Activated T-cell treated with anti-CD3 and anti-CD28 coated beads, Interleukin-2, amount 50 U/mL, for 48 hours (primary cell): ENCODE results near the gene ARHGAP44.
"Not testable (repeated sequence)": the region's sequence is repeated elsewhere in the genome, so short reads cannot be mapped to it uniquely, and the experiment has no call there.

ENCODE experiments used
- DNase-seq, 2 experiments: peaks; one replicate each; pipeline ENCODE4 v3.0.0-alpha.2; 2020

The ARHGAP44 gene

DNA sequence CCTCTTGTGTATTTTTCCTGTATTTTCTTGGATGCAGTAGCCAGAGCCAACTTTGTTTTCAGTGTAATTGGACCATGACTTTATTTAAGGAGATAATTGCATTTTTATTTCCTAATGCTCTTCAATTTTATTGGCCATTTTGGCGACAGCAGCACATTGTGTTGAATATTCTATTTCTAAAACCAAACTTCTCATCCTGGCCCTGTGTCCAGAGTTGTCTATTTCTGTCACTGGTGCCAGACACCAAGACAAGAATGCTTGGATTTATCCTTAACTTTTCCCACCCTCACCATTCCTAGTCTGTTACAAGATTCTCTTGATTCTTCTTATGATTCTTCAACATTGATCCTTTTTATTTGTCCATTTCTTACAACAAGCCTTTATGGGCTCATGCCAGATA, 37.1 kb downstream of the ARHGAP44 start:
- DNase-seq = no peak

DNA sequence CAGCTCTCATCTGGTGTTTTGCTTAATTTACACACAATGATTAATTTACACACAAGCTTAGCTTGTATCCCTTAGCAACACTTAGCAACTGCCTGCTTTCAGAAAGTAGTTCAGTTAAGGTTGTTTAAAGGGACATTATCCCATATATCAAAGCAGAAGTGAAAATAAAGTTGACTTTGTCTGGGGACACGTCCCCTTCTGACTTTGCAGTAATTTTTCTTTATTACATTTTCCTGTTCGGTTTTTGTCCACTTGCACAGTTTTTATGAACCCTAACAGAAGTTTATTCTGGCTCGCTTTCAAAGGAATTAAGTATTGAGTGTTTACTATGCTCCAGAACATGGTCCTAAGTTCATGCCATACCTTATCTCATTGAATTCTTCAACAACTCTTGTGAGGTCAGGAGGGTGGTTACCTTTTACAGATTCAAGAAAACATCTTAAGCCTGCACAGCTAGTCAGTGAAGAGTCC, 41.5 kb downstream of the ARHGAP44 start:
- DNase-seq = no peak

DNA sequence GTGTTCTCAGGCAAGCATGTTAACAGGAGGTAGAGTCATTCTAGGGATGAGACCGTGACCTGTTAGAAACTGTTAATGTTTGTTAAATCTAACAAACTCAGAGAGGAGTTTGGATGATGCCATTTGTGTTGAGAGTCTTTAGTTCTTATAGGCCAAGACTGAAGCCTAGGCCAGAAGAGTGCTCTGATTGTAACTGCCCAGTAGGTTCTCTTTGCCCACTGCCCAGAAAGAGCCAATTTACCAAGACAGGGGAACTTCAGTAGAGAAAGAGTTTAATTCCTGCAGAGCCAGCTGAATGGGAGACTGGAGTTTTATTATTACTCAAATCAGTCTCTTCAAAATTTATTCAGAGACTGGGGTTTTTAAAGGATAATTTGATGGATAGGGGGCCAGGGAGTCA, 42.5 kb downstream of the ARHGAP44 start:
- DNase-seq = no peak

DNA sequence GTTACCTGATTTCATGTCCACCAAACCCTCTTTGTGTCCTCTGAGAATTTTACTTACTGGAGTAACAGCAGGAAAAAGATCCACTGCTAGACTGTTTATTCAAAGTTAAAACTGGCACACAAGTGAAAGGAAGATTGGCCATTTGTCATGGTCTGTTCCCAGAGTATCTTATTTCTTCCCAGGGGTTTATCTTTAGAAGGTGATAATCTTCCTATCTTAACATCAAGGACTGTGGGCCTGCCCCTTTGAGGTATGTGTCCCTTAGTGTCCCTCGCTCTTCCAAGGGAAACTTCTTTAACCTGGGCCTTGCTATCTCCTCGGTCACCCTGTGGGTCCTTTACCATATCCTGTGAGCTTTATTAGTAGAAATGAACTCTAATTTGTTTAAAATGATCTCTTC, 49.7 kb downstream of the ARHGAP44 start:
- no peak for DNase-seq

DNA sequence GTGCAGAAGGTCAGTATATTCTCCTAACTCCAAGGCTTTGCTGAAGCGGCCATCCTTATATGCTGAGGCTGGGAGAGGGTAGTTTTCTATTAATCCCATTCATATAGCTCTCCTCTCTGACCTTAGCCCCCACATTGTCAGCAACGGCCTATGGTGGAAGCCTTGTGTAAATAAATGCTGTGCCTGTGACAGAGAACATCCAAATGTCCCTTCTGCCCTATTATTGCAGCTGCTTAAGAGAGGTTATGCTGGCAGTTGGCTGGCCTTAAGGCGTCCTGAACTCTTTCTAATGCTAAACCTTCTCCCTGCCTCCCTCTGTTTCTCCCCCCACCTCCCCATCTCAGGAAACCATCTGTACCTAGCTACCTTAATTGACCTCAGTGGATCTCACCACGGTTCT, 53.6 kb downstream of the ARHGAP44 start:
- DNase-seq = no peak

DNA sequence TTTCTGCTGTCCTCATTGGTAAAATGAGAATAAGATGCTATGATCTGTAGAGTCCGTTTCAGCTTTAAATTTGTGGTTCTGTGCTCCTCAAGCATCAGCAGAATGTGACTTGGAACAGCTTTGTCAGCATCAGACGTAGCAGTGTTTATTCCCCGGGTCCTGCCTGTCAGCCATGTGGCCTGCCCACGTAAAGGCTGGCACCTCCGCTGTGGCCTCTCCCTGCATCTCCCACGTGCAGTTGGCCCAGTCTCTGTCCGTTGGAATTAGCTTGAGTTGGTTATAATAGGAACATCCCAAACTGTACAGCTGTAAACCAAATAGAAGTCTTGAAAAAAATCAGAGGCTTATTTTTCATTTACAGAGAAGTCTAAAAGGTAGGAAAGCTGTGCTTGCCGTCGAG, 61.7 kb downstream of the ARHGAP44 start:
- DNase-seq = no peak

DNA sequence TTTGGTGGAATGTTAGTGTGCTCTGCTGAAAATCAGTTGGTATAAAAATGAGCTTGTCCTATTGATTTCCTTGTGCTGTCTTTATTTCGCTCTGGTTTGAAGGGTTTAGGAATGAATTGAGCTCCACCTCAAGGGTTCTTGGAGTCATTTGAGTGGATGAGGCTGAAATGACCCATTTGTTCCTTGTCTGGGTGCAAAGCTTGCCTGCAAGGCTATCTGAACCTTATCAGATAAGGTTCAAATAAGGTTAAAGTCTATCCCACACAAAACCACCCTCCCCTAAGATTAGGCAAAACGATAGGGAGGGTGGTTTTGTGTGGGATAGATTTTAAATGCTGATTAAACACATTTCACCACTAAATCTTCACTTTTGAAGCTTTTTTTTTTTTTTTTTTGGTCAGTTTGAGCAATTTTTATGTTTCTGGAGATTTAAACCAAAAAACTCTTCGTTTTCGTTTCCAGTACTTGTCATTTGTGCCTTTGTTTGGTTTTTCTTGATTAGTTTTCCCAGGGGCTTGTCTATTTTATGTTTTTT, 62.7 kb downstream of the ARHGAP44 start:
- no peak for DNase-seq

DNA sequence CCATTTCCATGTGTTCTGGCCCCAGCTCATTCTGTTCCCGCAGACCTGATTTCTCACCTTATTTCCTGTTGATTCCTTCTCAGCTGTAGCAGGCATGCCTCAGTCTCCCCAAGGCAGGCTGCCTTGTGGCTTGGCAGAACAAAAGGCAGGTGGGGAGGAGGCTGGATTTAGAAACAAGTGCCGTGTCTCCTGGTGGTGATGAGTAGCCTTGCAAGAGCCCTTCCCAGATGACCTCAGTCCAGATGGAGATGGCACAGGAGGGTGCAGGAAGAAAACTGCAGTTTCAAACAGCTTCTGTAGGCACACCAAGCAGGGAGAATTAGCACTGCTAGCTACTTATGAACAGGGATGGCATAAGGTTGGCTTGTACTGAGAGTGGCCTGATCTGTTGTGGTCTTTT, 64.6 kb downstream of the ARHGAP44 start:
- no peak for DNase-seq

DNA sequence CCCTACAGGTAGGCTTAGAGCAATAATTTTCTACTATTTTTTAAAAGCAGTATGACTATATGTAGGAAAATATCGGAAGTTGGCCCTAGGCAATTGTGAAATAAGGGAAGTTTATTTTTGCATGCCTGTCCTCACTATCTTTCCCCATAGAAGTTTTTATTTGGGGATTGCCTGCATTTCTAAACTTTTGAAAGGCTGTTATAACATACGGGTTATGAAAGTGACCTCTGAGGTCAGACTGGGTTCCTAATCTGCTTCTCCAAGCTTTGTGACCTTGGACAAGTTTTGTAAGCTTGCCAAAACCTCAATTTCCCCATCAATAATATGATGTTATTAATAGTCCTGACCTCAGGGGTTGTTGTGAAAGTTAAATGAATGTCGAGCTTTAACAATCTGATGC, 67.1 kb downstream of the ARHGAP44 start:
- no peak for DNase-seq

DNA sequence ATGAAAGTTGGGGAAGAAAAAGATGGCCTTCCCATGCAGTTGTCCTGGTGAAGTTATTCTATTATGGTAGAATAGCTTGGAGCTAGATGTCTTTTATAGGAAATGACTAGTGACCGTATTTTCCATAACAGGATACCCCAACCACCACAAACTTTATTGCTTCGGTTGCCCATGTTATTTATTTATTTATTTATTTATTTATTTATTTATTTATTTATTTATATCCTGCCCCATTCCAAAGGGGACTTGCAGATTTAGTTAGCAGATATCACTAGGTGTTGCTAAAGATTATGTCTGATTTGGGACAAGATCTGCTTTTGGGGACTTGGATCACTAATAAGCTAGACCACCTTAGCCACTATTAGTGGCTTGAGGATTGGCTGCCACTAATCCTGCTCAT, 68.3 kb downstream of the ARHGAP44 start:
- DNase-seq = no peak

DNA sequence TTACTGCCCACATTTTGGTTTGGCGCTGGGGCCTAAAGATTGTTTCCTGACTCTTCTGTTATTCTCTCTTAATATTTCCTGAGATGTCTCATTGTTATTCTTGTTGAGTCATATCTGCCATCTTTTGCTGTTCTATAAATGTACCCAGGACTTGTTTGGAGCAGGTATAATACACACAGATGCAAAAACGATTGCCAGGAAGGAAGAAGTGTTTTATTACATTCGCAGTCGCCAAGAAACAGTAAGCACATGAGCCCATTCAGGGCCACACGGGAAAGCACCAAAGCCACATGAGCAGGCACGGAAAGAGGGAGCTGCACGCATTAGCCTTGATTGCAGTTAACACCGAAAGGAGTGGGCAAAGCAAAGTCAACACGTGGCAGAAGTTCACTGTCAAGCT, 70.2 kb downstream of the ARHGAP44 start:
- no peak for DNase-seq

DNA sequence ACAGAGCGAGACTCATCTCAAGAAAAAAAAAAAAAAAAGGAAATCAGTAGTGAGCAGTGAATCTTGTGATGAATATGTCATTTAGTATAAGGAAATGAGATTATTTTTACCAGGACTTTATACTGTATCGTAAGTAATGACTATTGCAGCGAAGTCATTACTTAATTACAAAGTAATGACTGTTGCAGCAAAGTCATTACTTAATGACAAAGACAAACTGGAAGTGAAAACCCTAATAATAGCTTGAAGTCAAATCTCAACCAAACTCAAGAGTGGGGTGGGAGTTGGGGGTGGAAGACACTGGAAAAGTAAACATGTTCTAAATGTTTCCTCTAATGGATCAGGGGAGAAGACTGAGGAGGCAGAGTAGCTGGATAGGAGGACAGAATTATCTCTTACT, 76.5 kb downstream of the ARHGAP44 start:
- no peak for DNase-seq

DNA sequence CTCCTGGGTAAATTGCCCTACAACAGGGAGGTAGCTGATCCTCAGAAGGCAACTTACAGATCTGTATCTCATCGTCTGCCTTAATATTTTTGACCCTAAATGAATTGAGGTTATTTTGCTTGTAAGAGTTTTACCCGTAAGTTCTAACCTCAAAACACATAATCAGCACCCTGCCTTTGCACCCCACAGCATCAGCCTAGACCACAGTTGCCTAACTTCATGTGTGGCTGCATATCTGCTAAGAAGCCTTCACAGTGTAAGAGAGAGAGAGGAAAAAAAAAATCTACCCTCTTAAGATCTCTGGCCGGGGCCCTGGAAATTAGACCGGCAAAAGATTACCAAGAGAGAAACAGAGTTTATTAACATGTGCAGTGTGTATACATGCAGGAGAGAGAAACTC, 76.9 kb downstream of the ARHGAP44 start:
- DNase-seq = no peak

DNA sequence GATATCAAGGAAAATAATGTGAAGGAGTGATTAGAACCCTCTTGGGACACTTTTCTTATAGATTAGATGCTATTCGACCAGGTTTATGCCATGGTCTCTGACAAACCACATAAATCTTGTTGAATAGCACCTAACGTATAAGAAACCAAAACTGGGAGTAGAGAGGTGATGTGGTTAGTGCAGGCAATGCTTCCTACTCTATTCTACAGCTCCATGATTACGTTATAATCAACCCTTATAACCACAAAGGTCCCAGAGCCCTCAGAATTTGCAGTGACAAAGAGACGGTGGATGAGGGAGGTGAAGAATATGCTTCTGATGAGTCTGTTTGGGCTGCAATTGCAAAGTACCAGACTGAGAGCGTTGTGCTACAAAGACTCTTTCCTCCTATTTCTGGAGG, 78.4 kb downstream of the ARHGAP44 start:
- no peak for DNase-seq

DNA sequence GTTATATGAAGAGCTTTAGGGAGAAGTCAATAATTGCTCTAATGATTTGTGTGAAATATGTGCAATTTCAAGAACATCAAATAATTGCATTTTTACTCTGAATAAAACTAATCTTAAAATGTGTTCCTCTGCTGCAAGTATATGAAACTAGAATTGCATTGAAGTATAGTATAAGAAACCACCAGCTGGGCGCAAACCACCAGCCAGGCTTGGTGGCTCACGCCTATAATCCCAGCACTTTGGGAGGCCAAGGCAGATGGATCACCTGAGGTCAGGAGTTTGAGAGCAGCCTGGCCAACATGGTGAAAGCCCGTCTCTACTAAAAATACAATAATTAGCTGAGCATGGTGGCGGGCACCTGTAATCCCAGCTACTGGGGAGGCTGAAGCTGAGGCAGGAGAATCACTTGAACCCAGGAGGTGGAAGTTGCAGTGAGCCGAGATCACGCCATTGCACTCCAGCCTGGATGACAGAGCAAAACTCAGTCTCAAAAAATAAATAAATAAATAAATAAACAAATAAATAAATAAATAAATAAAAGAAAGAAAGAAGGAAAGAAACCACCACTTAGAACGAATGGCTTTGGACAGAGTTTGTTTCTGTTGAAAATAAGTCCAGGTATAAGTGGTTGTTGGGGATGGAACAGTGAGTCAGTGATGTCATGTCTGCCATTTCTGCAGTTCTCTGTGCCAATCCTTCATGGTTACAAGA, 84.3 kb downstream of the ARHGAP44 start:
- not testable (repeated sequence) for DNase-seq

DNA sequence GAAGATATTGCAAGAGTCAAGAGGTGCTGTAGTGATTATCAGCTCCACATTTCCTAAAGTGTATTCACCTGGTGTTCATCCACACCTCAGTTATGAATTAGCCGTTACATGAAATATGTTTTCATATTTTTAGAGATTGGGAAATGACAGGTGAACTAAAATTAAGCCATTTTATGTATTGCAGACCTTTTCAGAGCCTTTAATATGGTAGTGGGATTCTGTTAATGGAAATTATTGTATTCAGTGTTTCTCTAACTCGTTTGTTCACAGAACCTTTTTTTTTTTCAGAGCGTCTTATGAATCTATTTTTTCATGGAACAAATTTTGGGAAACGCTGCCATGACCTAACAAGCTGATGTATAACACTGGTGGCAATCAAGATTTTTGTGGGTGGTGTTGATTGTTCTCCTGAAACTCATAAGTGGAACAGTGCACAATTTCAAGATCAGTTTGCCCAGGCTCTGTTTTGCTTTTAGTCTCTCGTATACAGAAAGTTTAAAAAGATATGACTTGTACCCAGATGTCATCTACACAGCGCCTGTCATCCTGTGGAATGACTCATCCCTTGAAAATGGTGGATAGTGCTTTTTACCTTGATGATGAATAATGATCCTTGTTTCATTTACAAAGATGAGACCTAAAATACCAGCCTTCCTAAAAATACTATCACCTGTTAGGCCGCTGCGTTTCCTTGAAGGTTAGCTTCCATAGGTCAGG, 88.8 kb downstream of the ARHGAP44 start:
- DNase-seq = no peak

DNA sequence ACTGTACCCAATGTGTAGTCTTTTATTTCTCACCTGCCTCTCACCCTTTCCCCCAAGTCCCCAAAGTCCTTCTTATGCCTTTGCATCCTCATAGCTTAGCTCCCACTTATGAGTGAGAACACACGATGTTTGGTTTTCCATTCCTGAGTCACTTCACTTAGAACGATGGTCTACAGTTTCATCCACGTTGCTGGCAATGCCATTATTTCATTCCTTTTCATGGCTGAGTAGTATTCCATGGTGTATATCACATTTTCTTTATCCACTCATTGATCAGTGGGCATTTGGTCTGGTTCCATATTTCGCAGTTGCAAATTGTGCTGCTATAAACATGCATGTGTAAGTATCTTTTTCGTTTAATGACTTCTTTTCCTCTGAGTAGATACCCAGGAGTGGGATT, 89.8 kb downstream of the ARHGAP44 start:
- DNase-seq = not testable (repeated sequence)

DNA sequence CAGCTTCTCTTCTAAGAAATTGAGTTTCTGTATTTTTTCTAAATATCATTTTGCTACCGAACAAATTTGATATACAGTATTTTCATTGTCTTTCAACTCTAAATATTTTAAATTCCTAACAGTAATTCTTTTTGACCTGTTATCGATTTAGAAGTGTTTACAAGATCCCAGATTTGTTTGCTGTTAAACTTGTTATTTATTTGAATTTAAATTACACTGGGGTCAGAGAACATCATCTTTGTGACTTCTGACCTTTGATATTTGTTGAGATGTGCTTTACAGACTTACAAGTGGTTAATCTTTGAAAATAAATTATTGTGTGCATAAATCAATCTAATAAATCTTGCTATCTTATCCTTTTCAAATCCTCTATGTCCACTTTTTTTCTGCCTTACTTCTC, 94.2 kb downstream of the ARHGAP44 start:
- no peak for DNase-seq

DNA sequence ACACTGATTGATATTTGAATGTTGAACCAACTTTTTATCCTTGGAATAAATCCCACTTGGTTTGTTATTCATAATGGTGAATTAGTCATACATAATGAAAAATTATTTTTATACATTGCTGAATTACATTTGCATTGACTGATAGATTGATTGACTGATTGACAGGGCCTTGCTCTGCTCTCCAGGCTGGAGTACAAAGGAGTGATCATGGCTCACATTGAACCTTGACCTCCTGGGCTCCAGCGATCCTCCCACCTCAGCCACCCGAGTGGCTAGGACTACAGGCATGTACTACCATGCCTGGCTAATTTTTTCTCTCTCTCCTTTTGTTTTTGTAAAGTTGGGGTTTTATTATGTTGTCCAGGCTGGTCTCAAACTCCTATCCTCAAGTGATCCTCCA, 97.8 kb downstream of the ARHGAP44 start:
- no peak for DNase-seq

DNA sequence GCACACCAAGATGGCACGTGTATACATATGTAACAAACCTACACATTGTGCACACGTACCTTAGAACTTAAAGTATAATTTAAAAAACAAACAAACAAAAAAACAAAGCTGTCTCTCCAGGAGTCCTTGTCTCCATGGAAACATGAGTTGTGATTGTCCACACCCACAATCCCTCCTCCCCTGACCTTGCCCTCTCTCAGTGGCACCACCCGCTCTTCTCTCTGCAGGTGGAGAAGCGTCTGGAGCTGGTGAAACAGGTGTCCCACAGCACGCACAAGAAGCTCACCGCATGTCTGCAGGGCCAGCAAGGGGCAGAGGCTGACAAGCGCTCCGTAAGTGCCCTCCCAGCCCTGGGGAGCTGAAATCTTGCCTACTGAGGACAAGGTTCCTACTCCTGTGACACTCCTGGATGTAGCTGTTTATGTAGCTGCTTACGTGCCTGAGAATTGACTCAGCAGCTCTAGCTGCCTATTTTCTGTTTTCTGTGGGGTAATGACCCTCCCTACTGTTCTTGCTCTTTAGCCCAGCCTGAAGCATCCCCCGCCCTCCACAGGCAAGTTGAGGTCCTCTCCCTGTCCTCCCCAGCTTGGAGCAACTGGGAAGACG, 107.0 kb downstream of the ARHGAP44 start:
- DNase-seq = no peak

DNA sequence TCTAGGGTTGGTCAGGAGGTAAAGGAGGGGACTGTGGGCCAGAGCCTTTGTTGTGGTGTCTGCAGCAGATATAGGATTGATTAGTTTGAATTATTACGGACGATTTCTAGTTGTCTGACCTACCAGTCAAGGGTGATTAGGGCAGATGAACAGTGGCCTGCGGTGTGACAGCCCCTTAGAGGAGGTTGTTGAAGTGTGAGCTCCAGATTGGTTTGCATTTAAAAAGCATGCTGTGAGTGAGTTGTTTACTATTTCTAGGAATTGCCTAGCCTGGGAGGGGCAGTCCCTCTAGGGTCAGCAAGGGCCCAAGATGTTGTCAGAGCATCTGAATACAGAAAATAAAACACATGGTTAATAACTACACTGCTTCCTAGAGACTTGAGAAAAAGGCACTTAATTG, 108.8 kb downstream of the ARHGAP44 start:
- DNase-seq = no peak

DNA sequence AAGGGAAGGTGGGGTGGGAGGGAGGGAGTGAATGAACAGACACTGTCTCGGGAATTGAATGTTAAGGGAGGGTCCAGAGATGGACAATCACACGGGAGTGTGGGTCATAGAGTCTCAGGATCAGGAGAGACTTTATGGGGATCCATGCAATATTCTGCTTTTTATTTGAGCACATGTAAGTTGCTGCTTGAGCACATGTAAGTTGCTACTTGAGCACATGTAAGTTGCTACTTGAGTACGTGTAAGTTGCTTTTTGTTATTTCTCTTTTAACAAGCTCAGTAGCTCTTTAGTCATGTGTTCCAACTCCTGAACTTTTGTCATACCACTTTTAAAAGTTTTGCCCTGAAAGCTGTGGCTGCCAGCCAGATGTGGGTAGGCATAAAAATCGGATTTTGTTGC, 110.3 kb downstream of the ARHGAP44 start:
- DNase-seq = no peak

DNA sequence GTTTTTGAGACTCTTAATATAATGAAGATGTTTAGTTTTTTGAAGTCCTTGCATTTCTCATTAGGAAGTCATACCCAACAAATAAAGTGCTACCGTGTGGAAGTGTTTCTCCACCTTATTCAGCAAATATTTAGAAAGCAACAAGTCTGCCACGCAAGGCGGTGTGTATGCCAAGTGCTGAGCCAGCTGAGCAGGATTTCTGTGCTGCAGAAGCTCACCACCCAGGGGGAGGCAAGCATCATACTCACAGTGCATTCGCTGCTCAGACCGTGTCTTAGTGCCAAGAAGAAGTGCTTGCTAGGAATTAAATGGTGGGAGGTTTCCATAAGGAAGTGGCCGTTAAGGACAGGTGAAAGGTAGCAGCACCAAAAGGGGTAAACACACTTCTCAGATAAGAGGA, 111.2 kb downstream of the ARHGAP44 start:
- no peak for DNase-seq

DNA sequence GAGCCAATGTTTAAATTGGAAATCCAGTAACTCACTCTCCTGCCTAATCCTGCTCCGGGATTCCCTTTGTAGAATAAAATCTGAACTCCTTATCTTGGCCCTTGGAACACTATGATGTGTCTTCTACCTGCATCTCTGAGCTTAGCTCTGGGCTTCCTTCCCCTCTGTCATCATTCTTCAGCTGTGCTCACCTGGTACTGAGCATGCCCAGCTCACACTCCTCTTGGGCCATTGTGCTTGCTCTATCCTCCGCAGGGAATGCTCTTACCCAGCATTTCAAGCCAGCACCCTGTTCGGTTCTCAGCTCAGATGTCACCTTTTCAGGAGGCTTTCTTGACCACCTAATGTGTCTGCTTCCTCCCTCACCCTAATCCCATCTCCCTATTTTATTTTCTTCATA, 112.7 kb downstream of the ARHGAP44 start:
- no peak for DNase-seq
